Motor neuron (in vitro differentiated cells): Measurements from ENCODE around the gene UBTD1. TPM values are rescaled to one million over a fixed set of nuclear protein-coding genes. Genes with fewer than 3 reads are reported as not detected.

Source experiments
- ATAC-seq, 8 experiments: fragments of 200-7000 bp; cut with Tn5 transposase; replicated peaks in 6 of 8; 2 replicates each; pipeline ENCODE4 v1.8.0; 2021; ENCODE audit warnings: mild to moderate bottlenecking in 8 of 8, moderate library complexity in 8 of 8
- H3K27ac ChIP-seq, 2 donors: fragments of 250-450 bp; sonication (Bioruptor Pico); 2 replicates each; pipeline ENCODE4 v1.9.0; 2021; ENCODE audit warnings: antibody characterized with exemption in 2 of 2, mild to moderate bottlenecking in 2 of 2, moderate library complexity in 1 of 2
- H3K4me1 ChIP-seq, 2 donors: fragments of 250-450 bp; sonication (Bioruptor Pico); replicated peaks in 1 of 2; 2 replicates each; pipeline ENCODE4 v1.6.1; 2021; ENCODE audit warnings: antibody characterized with exemption in 2 of 2, mild to moderate bottlenecking in 2 of 2, moderate library complexity in 1 of 2
- H3K4me3 ChIP-seq, 5 donors: fragments of 250-450 bp; sonication (Bioruptor Pico); 2 replicates each; pipeline ENCODE4 v1.9.0; 2021; ENCODE audit warnings: antibody characterized with exemption in 5 of 5, mild to moderate bottlenecking in 5 of 5, moderate library complexity in 4 of 5
- WGBS, 10 experiments: fragments of 450-650 bp; shearing (Covaris generic); methylation state at CpG; one replicate each; pipeline ENCODE4 v1.0.0; 2022; 5-methylcytosine and 5-hydroxymethylcytosine counted together
- in situ Hi-C, 9 experiments: fragments of 400-800 bp; cut with MboI; loops; one replicate each; pipeline ENCODE4 v1.15.0; 2021; ENCODE audit warnings: low sequenced_read_pairs in 9 of 9, low pct_unique_long_range_greater_than_20kb in 2 of 9; ENCODE audit not compliant: unreplicated experiment in 9 of 9
- total RNA-seq, 8 experiments: library from RNA; unstranded; fragments of 300-600 nt; gene quantifications; 2 replicates each; pipeline versions ENCODE4 v1.2.3 to v1.2.4, GENCODE V29; 2022

Gene UBTD1
- total RNA-seq, 8 experiments from 2014 or later = 2.9 to 16.7 (median 6.9) TPM

- peak in 5 of 8 experiments; percentile 33 to 77 (median 35) for ATAC-seq
- Histone ChIP-seq H3K4me3 (no peak overlapping the region), H3K4me1 (peaks cover 0 to 7% of the 10 kb centered on the region in 2 donors), H3K27ac (no peak overlapping the region)
- WGBS, 10 experiments = 80 to 94% (median 86%) methylated on average over 1 to 4 of the region's 6 CpGs; no CpG with 5 or more reads in 6 of the 10 experiments
- in situ Hi-C loops = no loop called here
These were observed 36.1 kb downstream of the UBTD1 start for GRCh38 chr10:97534746-97535367.

GRCh38 chr10:97537186-97537869, 38.6 kb downstream of the UBTD1 start:
- WGBS, 10 experiments = 76 to 100% (median 86%) methylated on average over 1 to 4 of the region's 5 CpGs; no CpG with 5 or more reads in 6 of the 10 experiments
- in situ Hi-C loops = no loop called here
- H3K27ac ChIP-seq = no peak overlapping the region
- H3K4me3 ChIP-seq = no peak overlapping the region
- peaks cover under 1 to 16% of the 10 kb centered on the region in 2 donors for H3K4me1 ChIP-seq
- no peak for ATAC-seq

DNA sequence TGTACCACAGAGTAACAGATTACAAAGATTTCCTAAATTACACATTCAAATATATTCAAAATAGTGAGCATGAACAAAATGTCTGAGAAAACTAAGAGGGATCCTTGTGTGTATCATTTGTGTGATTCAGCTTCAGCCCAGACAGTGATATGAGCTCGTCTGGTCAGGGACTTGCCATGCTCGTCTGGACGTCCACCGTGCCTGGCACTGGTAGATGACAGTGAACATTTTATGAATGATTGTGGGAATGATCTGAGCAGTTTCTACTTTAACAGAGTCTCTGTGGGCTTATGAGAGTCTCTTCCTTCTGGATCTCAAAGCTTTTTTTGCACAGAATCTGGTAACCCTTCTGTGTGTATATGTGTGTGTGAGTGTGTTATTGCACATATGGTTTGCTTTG, 39.7 kb downstream of the UBTD1 start:
- in situ Hi-C loops = no loop called here
- ATAC-seq = no peak
- WGBS, 10 experiments = 0 to 93% (median 75%) methylated on average over 1 to 4 of the region's 4 CpGs; no CpG with 5 or more reads in 4 of the 10 experiments
- H3K4me1 ChIP-seq = peaks cover 12 to 23% of the 10 kb centered on the region in 2 donors
- no peak overlapping the region for H3K4me3 ChIP-seq
- H3K27ac ChIP-seq = no peak overlapping the region

DNA sequence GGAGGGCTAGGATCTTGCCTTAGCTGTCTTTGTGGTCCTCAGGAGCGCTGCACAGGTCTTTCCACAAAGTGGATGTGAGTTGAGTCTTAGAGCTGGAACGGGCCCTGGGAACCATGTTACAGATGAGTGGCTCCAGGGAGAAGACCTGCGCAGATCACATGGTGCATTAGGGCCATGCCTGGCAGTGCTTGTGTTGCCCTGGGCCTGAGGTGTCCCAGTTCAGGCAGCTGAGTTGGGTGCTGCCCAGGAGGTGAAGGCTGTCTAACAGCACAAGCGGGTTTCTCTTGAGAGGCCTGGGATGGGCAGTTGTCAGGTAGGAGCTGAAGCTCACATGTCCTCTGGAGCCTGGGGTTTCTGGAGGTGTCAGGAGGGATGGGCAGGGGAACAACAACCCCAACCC, 40.1 kb downstream of the UBTD1 start:
- no peak overlapping the region for H3K27ac ChIP-seq
- ATAC-seq = no peak
- H3K4me1 ChIP-seq = peaks cover 12 to 26% of the 10 kb centered on the region in 2 donors
- 67 to 100% (median 100%) methylated on average over 1 to 4 of the region's 4 CpGs; no CpG with 5 or more reads in 5 of the 10 experiments for WGBS, 10 experiments
- no peak overlapping the region for H3K4me3 ChIP-seq
- in situ Hi-C loops = no loop called here

DNA sequence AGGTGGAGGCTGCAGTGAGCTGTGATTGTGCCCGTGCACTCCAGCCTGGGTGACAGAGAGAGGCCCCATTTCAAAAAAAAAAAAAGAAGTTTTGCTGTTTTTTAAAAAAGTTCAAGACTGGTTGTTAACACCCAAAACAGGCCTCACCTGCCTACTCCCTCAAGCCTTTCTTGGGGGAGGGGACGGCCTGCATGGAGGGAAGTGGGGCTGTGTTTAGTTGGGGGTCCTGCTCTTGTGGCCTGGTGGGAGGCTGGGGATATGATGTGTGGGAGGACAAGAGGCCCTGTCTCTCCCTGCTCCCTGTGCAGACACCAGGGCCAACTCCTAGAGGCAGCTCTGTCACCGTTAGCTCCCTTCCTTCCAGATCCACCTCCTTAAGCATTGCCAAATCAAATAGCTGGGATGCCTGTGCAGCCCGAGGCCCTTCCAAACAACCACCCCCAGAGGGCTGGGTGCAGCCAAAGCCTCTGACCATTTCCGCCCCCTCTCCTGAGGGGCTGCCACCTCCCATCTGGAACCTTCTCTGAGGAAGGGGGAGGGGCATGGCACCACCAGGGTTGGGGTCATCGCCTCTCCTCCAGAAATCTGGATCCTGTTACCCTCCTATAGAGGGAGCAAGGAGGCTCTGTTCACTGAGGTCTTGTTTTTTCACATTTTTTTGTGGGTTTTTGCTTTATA, 40.9 kb downstream of the UBTD1 start:
- peaks cover 12 to 26% of the 10 kb centered on the region in 2 donors for H3K4me1 ChIP-seq
- H3K4me3 ChIP-seq = no peak overlapping the region
- ATAC-seq = peak in 2 of 8 experiments; percentile 3 to 6
- no peak overlapping the region for H3K27ac ChIP-seq
- in situ Hi-C loops = no loop called here
- WGBS, 10 experiments = 40 to 100% (median 50%) methylated on average over 1 to 3 of the region's 6 CpGs; no CpG with 5 or more reads in 6 of the 10 experiments

GRCh38 chr10:97540669-97541500, 42.2 kb downstream of the UBTD1 start:
- ATAC-seq = no peak
- Histone ChIP-seq H3K4me3 (no peak overlapping the region), H3K27ac (no peak overlapping the region), H3K4me1 (peaks cover 12 to 26% of the 10 kb centered on the region in 2 donors)
- in situ Hi-C loops = no loop called here
- WGBS, 10 experiments = 85 to 100% (median 90%) methylated on average over 1 to 8 of the region's 14 CpGs; no CpG with 5 or more reads in 2 of the 10 experiments

DNA sequence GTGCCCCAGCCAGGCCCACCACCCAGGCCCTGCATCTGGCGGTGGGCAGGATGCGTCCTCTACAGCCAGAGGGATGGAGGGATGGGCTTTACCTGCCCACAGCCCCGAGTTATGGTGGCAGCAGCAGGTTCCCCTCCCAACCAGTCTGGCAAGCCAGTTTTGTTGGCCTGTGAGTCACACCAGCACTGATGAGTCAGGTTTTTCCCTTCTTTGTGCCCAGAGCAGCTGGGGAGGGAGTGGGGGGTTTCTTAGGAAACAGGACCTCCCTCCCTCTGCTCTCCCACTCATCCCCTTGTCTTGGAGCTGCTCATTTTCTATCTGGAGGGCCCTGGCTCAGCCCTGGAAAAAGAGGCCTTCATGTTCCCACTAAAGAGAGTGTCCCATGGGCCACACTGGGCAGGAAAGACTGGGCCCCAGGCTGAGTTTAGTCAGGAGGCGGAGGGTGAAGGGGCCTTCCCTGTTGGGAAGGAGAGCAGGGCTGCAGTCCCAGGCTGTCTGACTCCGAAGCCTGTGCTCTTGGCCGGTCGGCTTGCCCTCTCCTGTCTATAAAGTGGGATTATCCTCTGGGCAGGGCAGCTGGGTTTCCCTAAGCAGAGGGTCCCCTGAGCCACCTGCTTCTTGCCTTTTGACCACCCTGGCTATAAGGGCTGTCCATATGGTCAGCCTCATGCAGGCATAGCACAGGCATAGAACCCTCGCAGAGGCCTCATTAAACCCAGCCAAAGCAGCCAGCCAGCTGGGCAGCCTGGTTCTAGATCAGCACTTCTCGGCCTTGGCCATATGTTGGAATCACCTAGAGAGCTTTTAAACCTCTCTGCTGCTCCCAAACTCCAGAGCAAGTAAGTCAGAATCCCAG, 43.7 kb downstream of the UBTD1 start:
- in situ Hi-C loops = no loop called here
- H3K4me1 ChIP-seq = peaks cover 20 to 33% of the 10 kb centered on the region in 2 donors

GRCh38 chr10:97543025-97543546, 44.4 kb downstream of the UBTD1 start:
- H3K4me3 ChIP-seq = no peak overlapping the region
- peak; percentile 44 to 80 (median 54) for ATAC-seq
- 0 to 100% (median 40%) methylated on average over 1 to 7 of the region's 10 CpGs; no CpG with 5 or more reads in 3 of the 10 experiments for WGBS, 10 experiments
- H3K4me1 ChIP-seq = peaks cover 24 to 37% of the 10 kb centered on the region in 2 donors
- peak overlapping the region in 1 of 2 donors; percentile 63 for H3K27ac ChIP-seq
- in situ Hi-C loops = no loop called here

More for the DNA sequence above, 43.7 kb downstream of the UBTD1 start:
- 0 to 100% (median 77%) methylated on average over 1 to 4 of the region's 9 CpGs; no CpG with 5 or more reads in 5 of the 10 experiments for WGBS, 10 experiments
- peak overlapping the region; percentile 57 to 63 for H3K27ac ChIP-seq
- no peak overlapping the region for H3K4me3 ChIP-seq
- ATAC-seq = peak; percentile 53 to 92 (median 90)

- no peak overlapping the region for H3K4me3 ChIP-seq
- 79 to 100% (median 85%) methylated on average over 2 to 9 of the region's 18 CpGs; no CpG with 5 or more reads in 1 of the 10 experiments for WGBS, 10 experiments
- no peak for ATAC-seq
- H3K4me1 ChIP-seq = peaks cover 39 to 48% of the 10 kb centered on the region in 2 donors
- H3K27ac ChIP-seq = no peak overlapping the region
- in situ Hi-C loops = no loop called here
These were observed 47.9 kb downstream of the UBTD1 start for GRCh38 chr10:97546456-97547270.

- 34 to 80% (median 40%) methylated on average over 1 to 4 of the region's 4 CpGs; no CpG with 5 or more reads in 6 of the 10 experiments for WGBS, 10 experiments
- H3K4me3 ChIP-seq = no peak overlapping the region
- H3K27ac ChIP-seq = no peak overlapping the region
- ATAC-seq = peak in 1 of 8 experiments; percentile 19
- H3K4me1 ChIP-seq = peaks cover 39 to 43% of the 10 kb centered on the region in 2 donors
- in situ Hi-C loops = no loop called here
These were observed 48.5 kb downstream of the UBTD1 start for GRCh38 chr10:97547271-97547600.

DNA sequence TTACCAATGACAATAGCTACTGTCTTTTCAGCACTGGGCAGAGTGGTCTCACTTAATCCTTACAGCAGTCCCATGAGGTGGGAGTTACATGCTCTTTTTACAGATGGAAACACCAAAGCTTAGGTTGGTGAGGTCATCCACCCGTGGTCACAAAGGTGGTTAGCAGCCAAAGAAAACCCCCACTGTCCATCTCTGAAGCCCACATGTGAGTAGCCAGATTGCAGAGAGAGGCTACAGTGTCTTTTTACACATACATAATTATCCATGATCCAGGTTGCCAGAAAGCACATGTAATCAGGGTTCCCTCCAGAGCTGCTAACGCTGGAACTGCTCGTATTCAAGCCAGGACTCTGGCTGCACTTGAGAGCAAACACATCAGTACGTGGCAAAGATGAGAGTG, 49.2 kb downstream of the UBTD1 start:
- WGBS, 10 experiments = 24 to 69% (median 54%) methylated on average over 2 to 3 of the region's 4 CpGs; no CpG with 5 or more reads in 5 of the 10 experiments
- Histone ChIP-seq H3K4me1 (peaks cover 31 to 36% of the 10 kb centered on the region in 2 donors), H3K4me3 (no peak overlapping the region), H3K27ac (no peak overlapping the region)
- ATAC-seq = peak in 1 of 8 experiments; percentile 58
- in situ Hi-C loops = no loop called here
